Prostate gland (tissue), 2 donors: ENCODE results near the gene RCC1. TPM values are rescaled to one million over a fixed set of nuclear protein-coding genes. Genes with fewer than 3 reads are reported as not detected.
"Not testable (repeated sequence)": the region's sequence is repeated elsewhere in the genome, so short reads cannot be mapped to it uniquely, and the experiment has no call there.

Source experiments
- DNase-seq: peaks from one replicate; pipeline ENCODE4 v3.0.0-alpha.2; 2019; ENCODE audit warnings: low spot score
- H3K27ac ChIP-seq, 2 donors: fragments of 200-600 bp; sonication (generic); 2 replicates each; pipeline ENCODE4 v1.5.1; 2017 to 2019
- H3K27me3 ChIP-seq: fragments of 200-600 bp; sonication (generic); replicated peaks from 2 replicates; pipeline ENCODE4 v1.5.1; 2019; ENCODE audit not compliant: insufficient read depth
- H3K36me3 ChIP-seq, 2 donors: fragments of 200-600 bp; sonication (generic); 1 replicate in 1 of 2; 2 replicates in 1 of 2; pipeline versions ENCODE4 v1.5.1 to v1.8.1; 2017 to 2019
- H3K4me1 ChIP-seq: fragments of 200-600 bp; sonication (generic); replicated peaks from 2 replicates; pipeline ENCODE4 v1.5.1; 2019
- H3K4me3 ChIP-seq, 2 donors: fragments of 200-600 bp; sonication (generic); 2 replicates each; pipeline ENCODE4 v1.5.1; 2017 to 2019
- H3K9me3 ChIP-seq: fragments of 200-600 bp; sonication (generic); 2 replicates; pipeline ENCODE4 v1.5.1; 2017
- CTCF ChIP-seq, 4 experiments: fragments of 200-600 bp in 2 of 4; fragments of 450-650 bp in 2 of 4; sonication (generic) in 2 of 4; IDR thresholded peaks; 1 replicate in 3 of 4; 2 replicates in 1 of 4; pipeline ENCODE4 v1.5.1; 2016 to 2019; ENCODE audit warnings: antibody characterized with exemption in 4 of 4, mild to moderate bottlenecking in 2 of 4, moderate library complexity in 2 of 4
- POLR2A ChIP-seq: fragments of 450-650 bp; IDR thresholded peaks from one replicate; pipeline ENCODE4 v1.6.1; 2016; ENCODE audit warnings: antibody characterized with exemption, mild to moderate bottlenecking
- POLR2AphosphoS5 ChIP-seq: sonication (generic); formaldehyde crosslinking; IDR thresholded peaks from one replicate; pipeline ENCODE4 v1.6.1; 2017; ENCODE audit warnings: antibody characterized with exemption
- WGBS: methylation state at CpG from one replicate; pipeline ENCODE4 v1.1.5; 2018; 5-methylcytosine and 5-hydroxymethylcytosine counted together
- intact Hi-C: fragments of 100-400 bp; cut with DNase I; formaldehyde crosslinking; loops from one replicate; pipeline ENCODE4 v1.14.2; 2022
- total RNA-seq, 2 donors: library from RNA; depleted of rRNA; stranded (reverse); fragments of >200 nt; gene quantifications; one replicate each; pipeline ENCODE4 v1.1.0, GENCODE V29; 2016

The RCC1 gene
- total RNA-seq, 2 donors from 2014 or later = 13.8 to 18.1 TPM

GRCh38 chr1:28510273-28510969 lies 4.6 kb downstream of the RCC1 start:
- 77% methylated on average over 8 of the region's 8 CpGs for WGBS
- DNase-seq = no peak
- TF ChIP-seq CTCF (IDR thresholded peaks at IDR 0.05) = no peak
- TF ChIP-seq POLR2A = no peak
- no peak for TF ChIP-seq POLR2AphosphoS5
- no peak overlapping the region for H3K4me3 ChIP-seq
- intact Hi-C loops = loop anchor here (10.0 kb wide), 1 partner anchor 374 kb away; no protein-coding TSS in a partner anchor
- no peaks in the 10 kb centered on the region for H3K27me3 ChIP-seq
- no peaks in the 10 kb centered on the region for H3K4me1 ChIP-seq
- H3K27ac ChIP-seq = no peak overlapping the region
- no peaks in the 10 kb centered on the region for H3K9me3 ChIP-seq
- peaks cover 0 to 11% of the 10 kb centered on the region in 2 donors for H3K36me3 ChIP-seq

DNA sequence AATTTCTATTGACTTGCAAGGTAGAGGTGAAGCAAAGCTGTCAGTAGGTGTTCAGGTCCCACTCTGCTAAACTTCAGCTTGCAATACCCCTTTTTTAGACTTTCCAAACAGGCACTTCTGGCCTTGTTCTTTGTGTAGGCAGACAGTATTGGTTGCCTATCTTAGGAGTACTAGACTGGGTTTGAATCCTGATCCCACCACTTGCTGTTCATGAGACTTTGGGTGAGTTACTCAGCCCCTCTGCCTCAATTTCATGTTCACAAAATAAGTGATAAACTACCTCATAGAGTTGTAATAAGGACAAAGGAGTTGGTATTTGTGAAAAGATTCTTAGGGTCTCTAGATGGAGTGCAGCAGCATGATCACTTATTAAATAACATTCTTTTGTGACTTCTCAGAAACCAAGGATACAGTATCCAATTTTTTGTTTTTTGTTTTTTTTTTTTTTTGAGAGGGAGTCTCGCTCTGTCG lies 5.2 kb downstream of the RCC1 start:
- H3K9me3 ChIP-seq = no peaks in the 10 kb centered on the region
- TF ChIP-seq POLR2A = no peak
- no peak for TF ChIP-seq CTCF (IDR thresholded peaks at IDR 0.05)
- TF ChIP-seq POLR2AphosphoS5 = no peak
- 98% methylated on average over 2 of the region's 2 CpGs for WGBS
- H3K27ac ChIP-seq = no peak overlapping the region
- peaks cover 0 to 11% of the 10 kb centered on the region in 2 donors for H3K36me3 ChIP-seq
- intact Hi-C loops = loop anchor here (10.0 kb wide), 1 partner anchor 374 kb away; no protein-coding TSS in a partner anchor
- H3K27me3 ChIP-seq = no peaks in the 10 kb centered on the region
- H3K4me1 ChIP-seq = no peaks in the 10 kb centered on the region
- no peak overlapping the region for H3K4me3 ChIP-seq
- DNase-seq = no peak

DNA sequence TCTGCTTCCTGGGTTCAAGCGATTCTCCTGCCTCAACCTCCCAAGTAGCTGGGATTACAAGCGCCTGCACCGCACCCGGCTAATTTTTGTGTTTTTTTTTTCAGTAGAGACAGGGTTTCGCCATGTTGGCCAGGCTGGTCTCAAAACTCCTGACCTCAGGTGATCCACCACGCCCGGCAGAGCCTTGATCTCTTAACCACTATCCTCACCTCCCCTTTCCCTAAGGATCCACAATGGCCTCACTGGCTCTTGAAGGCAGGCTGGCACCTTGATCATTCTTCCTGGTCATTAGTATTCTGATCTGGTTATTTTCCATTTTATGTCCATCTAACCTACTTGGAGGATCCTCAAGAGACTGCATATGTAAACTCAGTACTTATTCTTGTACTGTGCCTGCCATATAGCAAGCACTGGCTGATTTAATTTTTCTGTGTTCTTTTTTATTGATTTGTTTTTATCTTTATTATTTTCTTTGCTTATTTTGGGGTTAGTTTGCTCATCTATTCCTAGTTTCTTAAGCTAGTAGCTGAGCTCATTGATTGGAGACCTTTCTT lies 6.3 kb downstream of the RCC1 start:
- Histone ChIP-seq H3K27me3 (no peaks in the 10 kb centered on the region), H3K4me3 (no peak overlapping the region), H3K4me1 (no peaks in the 10 kb centered on the region), H3K27ac (no peak overlapping the region), H3K9me3 (no peaks in the 10 kb centered on the region), H3K36me3 (peaks cover 0 to 11% of the 10 kb centered on the region in 2 donors)
- intact Hi-C loops = loop anchor here (10.0 kb wide), 1 partner anchor 373 kb away; no protein-coding TSS in a partner anchor
- no peak for TF ChIP-seq CTCF (IDR thresholded peaks at IDR 0.05)
- TF ChIP-seq POLR2AphosphoS5 = no peak
- no peak for TF ChIP-seq POLR2A
- 95% methylated on average over 7 of the region's 7 CpGs for WGBS
- DNase-seq = no peak

GRCh38 chr1:28514445-28514933 lies 8.6 kb downstream of the RCC1 start:
- H3K27ac ChIP-seq, H3K4me1 ChIP-seq, H3K9me3 ChIP-seq, H3K27me3 ChIP-seq, H3K4me3 ChIP-seq, DNase-seq: not testable (repeated sequence)
- WGBS = 91% methylated on average over 13 of the region's 13 CpGs
- intact Hi-C loops = loop anchor here (10.0 kb wide), 1 partner anchor 370 kb away; no protein-coding TSS in a partner anchor
- H3K36me3 ChIP-seq = peaks cover 0 to 11% of the 10 kb centered on the region in 2 donors

DNA sequence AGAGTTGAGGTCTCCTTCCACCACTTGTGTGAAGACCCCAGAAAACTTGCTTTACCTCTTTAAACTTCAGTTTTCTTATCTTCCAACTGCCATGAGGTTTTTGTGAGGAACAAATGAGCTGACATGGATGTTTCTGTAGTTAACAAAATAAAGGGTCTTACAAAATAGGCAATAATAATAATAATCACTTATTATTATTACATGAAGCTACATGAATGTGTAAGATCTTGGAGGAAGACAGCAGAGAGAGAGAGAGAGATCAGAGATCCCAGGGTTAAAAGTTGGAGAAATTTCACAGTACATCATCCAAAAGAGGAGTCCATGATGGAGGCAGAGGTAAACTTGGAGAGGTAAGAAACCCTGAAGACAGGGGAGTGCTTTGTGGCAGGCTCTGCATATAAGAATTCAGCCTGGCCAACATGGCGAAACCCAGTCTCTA lies 10.7 kb downstream of the RCC1 start:
- H3K27me3 ChIP-seq = no peaks in the 10 kb centered on the region
- intact Hi-C loops = loop anchor here (5.0 to 10.0 kb wide), 2 partner anchors 66 to 368 kb away; no protein-coding TSS in a partner anchor
- no peak for TF ChIP-seq POLR2AphosphoS5
- H3K4me3 ChIP-seq = no peak overlapping the region
- H3K9me3 ChIP-seq = no peaks in the 10 kb centered on the region
- H3K27ac ChIP-seq = no peak overlapping the region
- H3K36me3 ChIP-seq = no peaks in the 10 kb centered on the region
- 91% methylated on average over 1 of the region's 1 CpG for WGBS
- DNase-seq = no peak
- H3K4me1 ChIP-seq = no peaks in the 10 kb centered on the region
